Measurements from ENCODE around the gene RTN4RL1.

Gene RTN4RL1

DNA sequence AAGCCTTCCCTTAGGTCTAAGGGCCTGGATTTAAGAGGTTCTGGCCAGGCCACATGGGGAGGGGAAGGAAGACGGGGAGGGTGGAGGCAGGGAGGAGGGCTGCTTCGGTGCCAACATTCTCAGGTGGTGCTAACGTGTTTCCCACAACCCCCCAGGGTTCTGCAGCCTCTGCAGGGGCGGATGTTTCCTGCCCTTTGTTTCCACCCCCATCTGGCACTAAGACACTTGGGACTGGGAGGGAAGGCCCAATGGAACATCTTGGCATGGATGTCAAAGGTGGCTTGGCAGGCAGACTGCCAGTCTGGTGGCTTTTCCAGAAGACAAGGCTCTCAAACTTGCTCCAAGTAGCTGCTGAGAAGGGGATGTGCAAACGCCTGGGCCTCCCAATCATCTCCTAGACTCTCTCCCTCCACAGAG, 42.5 kb upstream of the RTN4RL1 start:
- no peak for TF ChIP-seq ZFX (IDR thresholded peaks at IDR 0.05)
- TF ChIP-seq, protein P1, sequence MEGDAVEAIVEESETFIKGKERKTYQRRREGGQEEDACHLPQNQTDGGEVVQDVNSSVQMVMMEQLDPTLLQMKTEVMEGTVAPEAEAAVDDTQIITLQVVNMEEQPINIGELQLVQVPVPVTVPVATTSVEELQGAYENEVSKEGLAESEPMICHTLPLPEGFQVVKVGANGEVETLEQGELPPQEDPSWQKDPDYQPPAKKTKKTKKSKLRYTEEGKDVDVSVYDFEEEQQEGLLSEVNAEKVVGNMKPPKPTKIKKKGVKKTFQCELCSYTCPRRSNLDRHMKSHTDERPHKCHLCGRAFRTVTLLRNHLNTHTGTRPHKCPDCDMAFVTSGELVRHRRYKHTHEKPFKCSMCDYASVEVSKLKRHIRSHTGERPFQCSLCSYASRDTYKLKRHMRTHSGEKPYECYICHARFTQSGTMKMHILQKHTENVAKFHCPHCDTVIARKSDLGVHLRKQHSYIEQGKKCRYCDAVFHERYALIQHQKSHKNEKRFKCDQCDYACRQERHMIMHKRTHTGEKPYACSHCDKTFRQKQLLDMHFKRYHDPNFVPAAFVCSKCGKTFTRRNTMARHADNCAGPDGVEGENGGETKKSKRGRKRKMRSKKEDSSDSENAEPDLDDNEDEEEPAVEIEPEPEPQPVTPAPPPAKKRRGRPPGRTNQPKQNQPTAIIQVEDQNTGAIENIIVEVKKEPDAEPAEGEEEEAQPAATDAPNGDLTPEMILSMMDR (conservative IDR thresholded peaks at IDR 0.05) = no peak
- no peak overlapping the region for H3K27ac ChIP-seq

DNA sequence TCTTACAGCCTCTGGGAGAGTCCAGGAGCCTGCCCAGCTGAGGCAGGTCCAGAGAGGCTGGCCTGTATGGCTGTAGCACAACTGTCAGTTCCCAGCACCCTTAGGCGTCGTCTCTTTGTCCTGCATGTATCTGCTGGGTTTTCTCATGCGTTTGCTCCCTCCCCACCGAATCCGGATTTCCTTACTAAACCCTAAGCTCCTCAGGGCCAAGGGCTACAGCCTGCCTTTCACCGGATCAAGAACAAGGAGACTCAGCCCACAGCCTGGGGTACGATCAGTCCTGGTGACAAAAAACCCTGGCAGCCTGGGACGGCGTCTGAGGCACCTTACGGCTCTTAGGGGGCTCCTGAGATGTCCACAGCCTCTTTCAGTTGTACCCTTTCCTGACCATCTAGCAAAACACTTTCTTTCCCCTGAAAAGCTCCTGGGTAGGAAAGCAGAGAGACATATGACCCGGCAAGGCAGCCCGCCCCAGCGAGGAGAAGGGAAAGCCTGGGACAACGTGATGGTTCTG, 42.0 kb upstream of the RTN4RL1 start:
- H3K27ac ChIP-seq = no peak overlapping the region
- TF ChIP-seq, protein P1 (conservative IDR thresholded peaks at IDR 0.05) = no peak
- no peak for TF ChIP-seq ZFX (IDR thresholded peaks at IDR 0.05)

DNA sequence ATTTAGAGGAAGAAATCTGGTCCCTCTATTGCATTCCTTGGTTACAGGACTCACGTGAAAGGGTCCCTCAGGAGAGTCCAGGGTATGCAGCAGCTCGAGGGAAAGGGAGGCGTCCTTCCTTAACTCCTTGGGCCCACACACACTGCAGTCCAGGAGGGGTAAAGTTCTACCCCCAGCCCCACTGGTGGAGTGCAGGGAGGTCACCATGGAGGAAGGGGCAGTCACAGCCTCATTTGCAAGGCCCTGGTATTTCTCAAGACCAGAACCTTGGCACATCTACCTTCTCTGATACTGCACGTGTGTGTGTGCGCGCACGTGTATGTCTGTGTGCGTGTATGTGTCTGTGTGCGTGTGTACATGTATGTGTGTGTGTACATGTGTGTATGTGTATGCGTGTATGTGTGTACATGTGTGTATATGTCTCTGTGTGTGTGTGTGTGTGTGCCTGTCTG, 40.8 kb upstream of the RTN4RL1 start:
- TF ChIP-seq, protein P1 (conservative IDR thresholded peaks at IDR 0.05) = no peak
- TF ChIP-seq ZFX (IDR thresholded peaks at IDR 0.05) = no peak
- no peak overlapping the region for H3K27ac ChIP-seq

DNA sequence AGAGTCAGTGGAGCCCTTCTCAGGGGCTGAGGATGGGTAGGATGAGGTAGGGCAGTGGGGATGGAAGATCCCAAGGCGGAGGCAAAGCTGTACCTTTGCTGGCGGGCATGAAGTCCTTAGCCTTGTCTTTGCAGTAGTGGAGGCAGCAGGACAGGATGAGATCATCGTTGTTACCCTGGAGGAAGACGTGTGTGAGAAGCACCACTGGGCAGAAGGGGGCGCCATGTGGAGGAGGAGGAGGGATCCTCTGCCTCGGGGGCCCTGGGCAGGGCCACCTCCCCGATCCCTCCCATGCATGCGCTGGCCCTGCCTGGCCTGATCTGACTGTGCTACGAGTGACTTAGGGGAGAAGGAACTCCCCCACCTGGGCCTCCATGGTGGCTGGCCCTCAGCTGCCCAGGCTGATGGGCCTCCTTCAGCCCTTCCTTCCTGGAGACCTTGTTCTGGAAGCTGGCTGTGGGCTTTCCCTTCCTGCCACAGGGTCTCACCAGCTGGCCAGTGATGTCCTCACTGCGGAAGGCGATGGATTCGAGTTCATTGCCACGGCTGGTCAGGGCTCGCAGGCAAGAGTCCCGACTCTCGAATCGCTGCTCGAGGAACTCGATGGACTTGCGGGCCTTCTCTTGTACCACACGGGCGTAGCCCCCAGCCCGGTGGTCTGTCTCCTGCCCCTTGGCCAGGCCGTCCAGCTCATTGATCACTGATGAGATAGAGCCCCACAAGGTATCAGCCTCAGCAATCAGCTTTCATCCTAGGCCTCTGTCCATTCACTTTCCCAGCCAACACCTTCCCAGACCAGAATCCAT, 40.0 kb upstream of the RTN4RL1 start:
- TF ChIP-seq, protein P1 (conservative IDR thresholded peaks at IDR 0.05) = no peak; the same call in 1 of the 2 replicates
- no peak for TF ChIP-seq ZFX (IDR thresholded peaks at IDR 0.05)
- H3K27ac ChIP-seq = no peak overlapping the region

DNA sequence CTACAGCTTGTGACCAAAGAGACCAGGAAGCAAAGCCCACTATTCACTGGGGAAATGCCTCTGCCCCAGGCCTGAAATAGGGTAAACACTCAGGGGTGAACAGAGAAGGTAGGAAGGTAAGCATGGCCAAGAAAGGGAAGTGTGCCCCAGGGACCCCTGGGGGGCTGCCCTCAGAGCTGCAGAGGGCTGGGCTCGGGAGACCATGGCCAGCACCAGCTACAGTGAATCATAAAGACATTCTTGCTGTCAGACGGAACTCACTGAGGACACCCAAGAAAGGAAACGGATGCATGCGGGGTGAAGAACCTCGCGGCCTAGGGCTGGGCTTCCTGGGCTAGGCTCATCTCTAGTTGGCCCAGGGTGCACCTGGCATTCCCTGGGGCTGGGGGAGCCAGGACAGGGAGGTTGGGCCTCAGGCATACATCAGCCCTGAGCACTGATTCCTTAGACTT, 39.4 kb upstream of the RTN4RL1 start:
- H3K27ac ChIP-seq = no peak overlapping the region
- TF ChIP-seq ZFX (IDR thresholded peaks at IDR 0.05) = no peak
- TF ChIP-seq, protein P1 (conservative IDR thresholded peaks at IDR 0.05) = no peak

DNA sequence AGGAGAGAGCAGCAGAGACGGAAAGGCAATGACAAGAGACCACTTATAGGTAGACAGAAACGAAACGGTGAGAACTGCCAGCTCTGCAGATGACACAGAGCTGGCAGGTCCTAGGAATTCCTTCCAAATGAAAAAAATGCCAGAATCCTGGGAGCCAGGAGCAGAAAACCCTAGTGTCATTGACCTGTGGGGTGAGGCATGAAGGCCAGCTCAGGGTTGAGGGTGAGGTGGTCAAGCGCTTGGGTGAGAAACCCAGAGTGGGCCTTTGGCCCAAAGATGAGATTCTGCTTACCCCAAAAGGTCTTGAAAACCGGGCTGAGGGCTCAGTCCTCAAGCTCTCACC, 39.0 kb upstream of the RTN4RL1 start:
- no peak overlapping the region for H3K27ac ChIP-seq
- no peak for TF ChIP-seq ZFX (IDR thresholded peaks at IDR 0.05)
- TF ChIP-seq, protein P1 (conservative IDR thresholded peaks at IDR 0.05) = no peak

Measured in C4-2B (cell line).